GM12878 (cell line): ENCODE measurements around the gene TXNIP. TPM values are rescaled to one million over a fixed set of nuclear protein-coding genes. Genes with fewer than 3 reads are reported as not detected.

ENCODE experiments used
- ATAC-seq: fragments of 200-7000 bp; cut with Tn5 transposase; 3 replicates; pipeline ENCODE4 v1.9.1; 2020; ENCODE audit warnings: mild to moderate bottlenecking, moderate library complexity
- BruUV-seq: library from RNA; stranded (reverse); fragments of 400-500 nt; replicated peaks from 2 replicates; lab custom pipeline; 2021; lab: Mats Ljungman, UMichigan
- CTCF ChIA-PET: fragments of 300-600 bp; sonication (Branson Sonifier 250); formaldehyde crosslinking; extraction: SDS; loops from one replicate; lab custom pipeline; 2021; ENCODE audit warnings: inconsistent platforms; lab: Yijun Ruan, JAX
- POLR2A ChIA-PET: fragments of 350-600 bp; formaldehyde crosslinking; extraction: SDS; loops from one replicate; lab custom pipeline; 2021; ENCODE audit warnings: inconsistent platforms; lab: Charles Lee
- RAD21 ChIA-PET: fragments of 300-600 bp; sonication (Branson Sonifier 250); formaldehyde crosslinking; loops from one replicate; lab custom pipeline; 2023; ENCODE audit warnings: antibody characterized with exemption; ENCODE audit not compliant: unreplicated experiment; lab: Charles Lee
- SMC1A ChIA-PET: fragments of 300-600 bp; sonication (Branson Sonifier 250); formaldehyde crosslinking; loops from one replicate; lab custom pipeline; 2023; ENCODE audit not compliant: unreplicated experiment, uncharacterized antibody; lab: Charles Lee
- DNase-seq: peaks from one replicate; pipeline ENCODE4 v3.0.0-alpha.2; 2011; ENCODE audit warnings: low read depth, low spot score
- FAIRE-seq: peaks from 3 replicates; lab custom pipeline; 2011; peaks lifted over from hg19 to GRCh38; lab: Jason Lieb, UNC
- H2AFZ ChIP-seq: 2 replicates; pipeline ENCODE4 v1.6.0; 2011; ENCODE audit warnings: low read depth, low read length, control low read depth; ENCODE audit not compliant: control insufficient read depth
- H3K27ac ChIP-seq: 2 replicates; pipeline ENCODE4 v1.5.1; 2011; ENCODE audit warnings: control low read depth; ENCODE audit not compliant: control insufficient read depth, insufficient read depth
- H3K27me3 ChIP-seq, 2 experiments: replicated peaks in 1 of 2; 2 replicates each; pipeline versions ENCODE4 v1.6.0 to v1.6.1; 2011; ENCODE audit warnings: low read length in 1 of 2; ENCODE audit not compliant: control insufficient read depth in 2 of 2, insufficient read depth in 2 of 2
- H3K36me3 ChIP-seq, 2 experiments: 2 replicates each; pipeline ENCODE4 v1.5.1; 2011; ENCODE audit warnings: low read length in 1 of 2; ENCODE audit not compliant: control insufficient read depth in 2 of 2, insufficient read depth in 2 of 2
- H3K4me1 ChIP-seq: 2 replicates; pipeline ENCODE4 v1.6.1; 2011; ENCODE audit warnings: mild to moderate bottlenecking, low read length, moderate library complexity, mixed read lengths; ENCODE audit not compliant: control insufficient read depth, insufficient read depth
- H3K4me2 ChIP-seq: 2 replicates; pipeline ENCODE4 v1.6.0; 2011; ENCODE audit warnings: control low read depth; ENCODE audit not compliant: control insufficient read depth, insufficient read depth
- H3K4me3 ChIP-seq: fragments of 200-600 bp; sonication (generic); 2 replicates; pipeline ENCODE4 v1.5.1; 2016
- H3K79me2 ChIP-seq: 2 replicates; pipeline ENCODE4 v1.6.0; 2011; ENCODE audit warnings: low read length; ENCODE audit not compliant: control insufficient read depth, insufficient read depth
- H3K9ac ChIP-seq: 2 replicates; pipeline ENCODE4 v1.8.0; 2011; ENCODE audit warnings: low read length, control low read depth, mixed read lengths; ENCODE audit not compliant: control insufficient read depth, insufficient read depth
- H3K9me3 ChIP-seq: replicated peaks from 3 replicates; pipeline ENCODE4 v1.5.1; 2011; ENCODE audit warnings: mild to moderate bottlenecking, low read length; ENCODE audit not compliant: control insufficient read depth, insufficient read depth
- H4K20me1 ChIP-seq: 2 replicates; pipeline ENCODE4 v1.6.0; 2011; ENCODE audit not compliant: control insufficient read depth, insufficient read depth
- CBX5 ChIP-seq: sonication (generic); IDR thresholded peaks from 2 replicates; pipeline ENCODE4 v1.6.1; 2016; ENCODE audit warnings: low read depth, moderate library complexity, mild to moderate bottlenecking, inconsistent platforms
- CHD1 ChIP-seq: IDR thresholded peaks from 2 replicates; pipeline ENCODE4 v1.6.1; 2012; ENCODE audit warnings: low read depth, low read length, improper control_type of control experiment
- IKZF2 ChIP-seq, 2 experiments: fragments of 450-650 bp; IDR thresholded peaks; 2 replicates each; pipeline ENCODE4 v1.6.1; 2017; ENCODE audit warnings: mild to moderate bottlenecking in 2 of 2, moderate library complexity in 2 of 2
- KAT2A ChIP-seq: conservative IDR thresholded peaks from 2 replicates; pipeline ENCODE4 v1.6.1; 2011; ENCODE audit warnings: low read depth, low read length; ENCODE audit not compliant: control insufficient read depth
- NFXL1 ChIP-seq: fragments of 450-650 bp; IDR thresholded peaks from 2 replicates; pipeline ENCODE4 v1.6.1; 2017; ENCODE audit warnings: antibody characterized with exemption, mild to moderate bottlenecking, borderline replicate concordance
- NFYA ChIP-seq: IDR thresholded peaks from 2 replicates; pipeline ENCODE4 v1.6.1; 2011; ENCODE audit warnings: low read depth, mild to moderate bottlenecking, low read length, improper control_type of control experiment, borderline replicate concordance
- NR2F1 ChIP-seq: fragments of 450-650 bp; conservative IDR thresholded peaks from 2 replicates; pipeline ENCODE4 v1.6.1; 2017; ENCODE audit warnings: mild to moderate bottlenecking
- SKIL ChIP-seq: fragments of 450-650 bp; IDR thresholded peaks from 2 replicates; pipeline ENCODE4 v1.6.1; 2017; ENCODE audit warnings: mild to moderate bottlenecking, low read depth, inconsistent platforms; ENCODE audit not compliant: poor library complexity, severe bottlenecking
- SMAD5 ChIP-seq: IDR thresholded peaks from 2 replicates; pipeline ENCODE4 v1.6.1; 2016; ENCODE audit warnings: antibody characterized with exemption, low read depth
- WGBS: methylation state at CpG from one replicate; pipeline ENCODE4 v1.1.6; 2016; ENCODE audit warnings: low lambda C conversion rate; ENCODE audit not compliant: insufficient replicate concordance, insufficient coverage; ENCODE audit errors: missing lambda C conversion rate; 5-methylcytosine and 5-hydroxymethylcytosine counted together
- in situ Hi-C: fragments of 300-500 bp; cut with MboI; formaldehyde crosslinking; loops from 9 replicates; pipeline ENCODE4 v1.14.3; 2018; ENCODE audit warnings: mixed read lengths
- intact Hi-C: fragments of 100-400 bp; cut with micrococcal nuclease; formaldehyde crosslinking; loops from one replicate; pipeline ENCODE4 v1.14.2; 2022; ENCODE audit not compliant: unreplicated experiment
- polyA plus RNA-seq, 11 experiments: library from polyadenylated mRNA; depleted of rRNA in 4 of 11; unstranded in 6 of 11; stranded (reverse) in 5 of 11; fragments of >200 nt; fragmentation: Nextera tagmentation in 4 of 11; fragmentation: Illumina TruSeq in 1 of 11; extraction: Ambion mirVana in 4 of 11; extraction: Trizol in 1 of 11; gene quantifications; 1 replicate in 1 of 11; 2 replicates in 10 of 11; pipeline versions ENCODE4 v1.2.1 to v1.2.3, GENCODE V29; 2011 to 2016; ENCODE audit warnings: inconsistent platforms in 2 of 11, missing spikeins in 2 of 11, low read depth in 1 of 11
- total RNA-seq, 4 experiments: library from RNA; depleted of rRNA in 3 of 4; stranded (reverse); fragments of >200 nt in 3 of 4; fragmentation: Illumina TruSeq in 1 of 4; extraction: Trizol in 1 of 4; gene quantifications; 2 replicates each; pipeline versions ENCODE4 v1.2.1 to v1.2.3, GENCODE V29; 2013 to 2021

The TXNIP gene
- total and polyA plus RNA-seq, 10 of the 15 experiments (the other 5 are each of a cell fraction or from before 2014, with no cell fraction given), result 48.7 to 133 (median 107) TPM

GRCh38 chr1:145995148-145995881 is 1.1 kb downstream of the TXNIP start:
- BruUV-seq, result TSS peak; percentile 69
- 9% methylated on average over 8 of the region's 8 CpGs for WGBS
- H3K4me1 ChIP-seq, result peaks cover 8% of the 10 kb centered on the region
- ChIA-PET RAD21 (interaction anchor here (1.1 to 7.4 kb wide), 3 partner anchors 13 to 33 kb away, joined by 3 to 100 read pairs (median 6); no protein-coding TSS in a partner anchor), POLR2A (interaction anchor here (1.1 to 4.1 kb wide), 5 partner anchors 10 to 68 kb away, joined by 3 to 82 read pairs (median 12); partner anchors contain the start of gene RBM8A), SMC1A (interaction anchor here (1.1 to 12.5 kb wide), 4 partner anchors 8 to 41 kb away, joined by 3 to 244 read pairs (median 10); no protein-coding TSS in a partner anchor), CTCF (interaction anchor here (0.7 to 12.2 kb wide), 4 partner anchors 12 to 104 kb away, joined by 3 to 196 read pairs (median 4); no protein-coding TSS in a partner anchor)
- H3K9me3 ChIP-seq, result no peaks in the 10 kb centered on the region
- H3K36me3 ChIP-seq, result peaks cover 0 to 3% of the 10 kb centered on the region in 2 experiments; a peak in 2 of 4 replicates
- intact Hi-C loops (no loop called here), in situ Hi-C loops (no loop called here)
- FAIRE-seq (no peak), DNase-seq (no peak), ATAC-seq (0 out of 3 replicates have a peak, but pooled peaks have one; percentile 13)
- H3K4me2 ChIP-seq, result peak overlapping the region; percentile 86
- H3K27me3 ChIP-seq, result no peaks in the 10 kb centered on the region
- H4K20me1 ChIP-seq, result no peaks in the 10 kb centered on the region
- peak overlapping the region; percentile 40; the same call in 1 of the 2 replicates for H2AFZ ChIP-seq
- TF ChIP-seq NFYA, result no peak
- no peak for TF ChIP-seq NFXL1
- no peak for TF ChIP-seq SKIL
- no peak for TF ChIP-seq NR2F1
- no peak for TF ChIP-seq IKZF2 (IDR thresholded peaks at IDR 0.05)
- TF ChIP-seq CBX5, result no peak
- 0 out of 2 replicates have a peak, but pooled peaks have one; percentile 46 for TF ChIP-seq CHD1
- peak; percentile 46; the same call in 1 of the 2 replicates for TF ChIP-seq SMAD5
- TF ChIP-seq KAT2A, result no peak
- H3K79me2 ChIP-seq, result peaks cover 15% of the 10 kb centered on the region
- peak overlapping the region; percentile 67 for H3K27ac ChIP-seq
- H3K9ac ChIP-seq, result peak overlapping the region; percentile 75
- H3K4me3 ChIP-seq, result peak overlapping the region; percentile 81
